ENCODE results near the gene CRACR2A.

Gene CRACR2A

GRCh38 chr12:3751151-3752095 lies 1.5 kb downstream of the CRACR2A start:
- H3K4me3 ChIP-seq (ENCODE audit: low read depth, low read length) = peak overlapping the region; percentile 70
- peak; percentile 23 for DNase-seq (ENCODE audit: low read depth)
- TF ChIP-seq POLR2A (IDR thresholded peaks at IDR 0.05; ENCODE audit: extremely low read depth, insufficient read length) = no peak
- TF ChIP-seq CTCF (IDR thresholded peaks at IDR 0.05; ENCODE audit: low read depth, low read length) = no peak
- TF ChIP-seq MYC (IDR thresholded peaks at IDR 0.05; ENCODE audit: low read depth, low read length) = no peak
- TF ChIP-seq MAX (IDR thresholded peaks at IDR 0.05; ENCODE audit: low read depth, low read length) = no peak

GRCh38 chr12:3750616-3751015 lies 2.3 kb downstream of the CRACR2A start:
- TF ChIP-seq CTCF (IDR thresholded peaks at IDR 0.05; ENCODE audit: low read depth, low read length) = no peak
- TF ChIP-seq POLR2A (IDR thresholded peaks at IDR 0.05; ENCODE audit: extremely low read depth, insufficient read length) = no peak
- TF ChIP-seq MAX (IDR thresholded peaks at IDR 0.05; ENCODE audit: low read depth, low read length) = no peak
- TF ChIP-seq MYC (IDR thresholded peaks at IDR 0.05; ENCODE audit: low read depth, low read length) = no peak
- H3K4me3 ChIP-seq (ENCODE audit: low read depth, low read length) = peak overlapping the region; percentile 70
- no peak for DNase-seq (ENCODE audit: low read depth)

- no peak for DNase-seq (ENCODE audit: low read depth)
Observed at GRCh38 chr12:3748620-3749019, 4.3 kb downstream of the CRACR2A start.

GRCh38 chr12:3747976-3748619 lies 4.8 kb downstream of the CRACR2A start:
- TF ChIP-seq MYC (IDR thresholded peaks at IDR 0.05; ENCODE audit: low read depth, low read length) = no peak
- TF ChIP-seq CTCF (IDR thresholded peaks at IDR 0.05; ENCODE audit: low read depth, low read length) = no peak
- TF ChIP-seq MAX (IDR thresholded peaks at IDR 0.05; ENCODE audit: low read depth, low read length) = no peak
- no peak for TF ChIP-seq POLR2A (IDR thresholded peaks at IDR 0.05; ENCODE audit: extremely low read depth, insufficient read length)
- H3K4me3 ChIP-seq (ENCODE audit: low read depth, low read length) = no peak overlapping the region
- no peak for DNase-seq (ENCODE audit: low read depth)

More at GRCh38 chr12:3748620-3749019, 4.3 kb downstream of the CRACR2A start:
- H3K4me3 ChIP-seq (ENCODE audit: low read depth, low read length) = no peak overlapping the region
- TF ChIP-seq POLR2A (IDR thresholded peaks at IDR 0.05; ENCODE audit: extremely low read depth, insufficient read length) = no peak
- no peak for TF ChIP-seq MYC (IDR thresholded peaks at IDR 0.05; ENCODE audit: low read depth, low read length)
- TF ChIP-seq CTCF (IDR thresholded peaks at IDR 0.05; ENCODE audit: low read depth, low read length) = no peak
- TF ChIP-seq MAX (IDR thresholded peaks at IDR 0.05; ENCODE audit: low read depth, low read length) = no peak

- no peak overlapping the region for H3K4me3 ChIP-seq (ENCODE audit: low read depth, low read length)
- TF ChIP-seq CTCF (IDR thresholded peaks at IDR 0.05; ENCODE audit: low read depth, low read length) = no peak
- no peak for TF ChIP-seq POLR2A (IDR thresholded peaks at IDR 0.05; ENCODE audit: extremely low read depth, insufficient read length)
- TF ChIP-seq MYC (IDR thresholded peaks at IDR 0.05; ENCODE audit: low read depth, low read length) = no peak
- TF ChIP-seq MAX (IDR thresholded peaks at IDR 0.05; ENCODE audit: low read depth, low read length) = no peak
- no peak for DNase-seq (ENCODE audit: low read depth)
Observed at GRCh38 chr12:3747543-3747942, 5.4 kb downstream of the CRACR2A start.

Data from NB4 (cell line).